ENCODE data around the gene OPTC. TPM values are rescaled to one million over a fixed set of nuclear protein-coding genes. Genes with fewer than 3 reads are reported as not detected.

The OPTC gene
- total RNA-seq, 4 donors from 2014 or later = not detected

GRCh38 chr1:203480525-203481084, 13.3 kb upstream of the OPTC start:
- peak overlapping the region; percentile 48 for H3K4me3 ChIP-seq
- H3K27ac ChIP-seq = peak overlapping the region; percentile 59
- WGBS = 10% methylated on average over 3 of the region's 6 CpGs
- no peaks in the 10 kb centered on the region for H3K27me3 ChIP-seq
- H3K4me1 ChIP-seq = peaks cover 30% of the 10 kb centered on the region
- TF ChIP-seq POLR2A (IDR thresholded peaks at IDR 0.05) (no peak), CTCF (IDR thresholded peaks at IDR 0.05) (no peak), POLR2AphosphoS5 (IDR thresholded peaks at IDR 0.05) (no peak), EP300 (IDR thresholded peaks at IDR 0.05) (no peak)
- peak in 1 of 2 donors; percentile 91 for DNase-seq (ENCODE audit: low spot score in 2 of 2)
- H3K9me3 ChIP-seq = no peaks in the 10 kb centered on the region
- H3K36me3 ChIP-seq = no peaks in the 10 kb centered on the region

- Histone ChIP-seq H3K36me3 (no peaks in the 10 kb centered on the region), H3K4me3 (no peak overlapping the region), H3K9me3 (no peaks in the 10 kb centered on the region), H3K27me3 (no peaks in the 10 kb centered on the region), H3K4me1 (peaks cover 27% of the 10 kb centered on the region), H3K27ac (no peak overlapping the region)
- no peak for DNase-seq (ENCODE audit: low spot score in 2 of 2)
- 48% methylated on average over 1 of the region's 1 CpG for WGBS
- TF ChIP-seq EP300 (IDR thresholded peaks at IDR 0.05) (no peak), POLR2AphosphoS5 (IDR thresholded peaks at IDR 0.05) (no peak), CTCF (IDR thresholded peaks at IDR 0.05) (no peak), POLR2A (IDR thresholded peaks at IDR 0.05) (no peak)
Measured at GRCh38 chr1:203481196-203481595, 12.8 kb upstream of the OPTC start.

- Histone ChIP-seq H3K4me3 (peak overlapping the region; percentile 32), H3K9me3 (no peaks in the 10 kb centered on the region), H3K4me1 (peaks cover 20% of the 10 kb centered on the region), H3K27ac (peak overlapping the region; percentile 57), H3K36me3 (no peaks in the 10 kb centered on the region), H3K27me3 (no peaks in the 10 kb centered on the region)
- 84% methylated on average over 25 of the region's 28 CpGs for WGBS
- DNase-seq (ENCODE audit: low spot score in 2 of 2) = no peak
- no peak for TF ChIP-seq POLR2A (IDR thresholded peaks at IDR 0.05)
- no peak for TF ChIP-seq CTCF (IDR thresholded peaks at IDR 0.05)
- TF ChIP-seq POLR2AphosphoS5 (IDR thresholded peaks at IDR 0.05) = no peak
- no peak for TF ChIP-seq EP300 (IDR thresholded peaks at IDR 0.05)
Measured at GRCh38 chr1:203486618-203487370, 7.2 kb upstream of the OPTC start.

- TF ChIP-seq POLR2AphosphoS5 (IDR thresholded peaks at IDR 0.05) (no peak), POLR2A (IDR thresholded peaks at IDR 0.05) (no peak), CTCF (IDR thresholded peaks at IDR 0.05) (no peak)
- 72% methylated on average over 7 of the region's 7 CpGs for WGBS
- no peak overlapping the region for H3K27ac ChIP-seq
Measured at GRCh38 chr1:203488539-203488938, 5.4 kb upstream of the OPTC start.

GRCh38 chr1:203490607-203491006, 3.3 kb upstream of the OPTC start:
- no peak overlapping the region for H3K27ac ChIP-seq
- DNase-seq (ENCODE audit: low spot score in 2 of 2) = no peak
- 96% methylated on average over 9 of the region's 9 CpGs for WGBS
- TF ChIP-seq CTCF (IDR thresholded peaks at IDR 0.05) (no peak), POLR2AphosphoS5 (IDR thresholded peaks at IDR 0.05) (no peak), EP300 (IDR thresholded peaks at IDR 0.05) (no peak), POLR2A (IDR thresholded peaks at IDR 0.05) (no peak)
- no peaks in the 10 kb centered on the region for H3K36me3 ChIP-seq
- no peak overlapping the region for H3K4me3 ChIP-seq
- no peaks in the 10 kb centered on the region for H3K9me3 ChIP-seq
- no peaks in the 10 kb centered on the region for H3K27me3 ChIP-seq
- peaks cover 19% of the 10 kb centered on the region for H3K4me1 ChIP-seq

More at GRCh38 chr1:203488539-203488938, 5.4 kb upstream of the OPTC start:
- no peaks in the 10 kb centered on the region for H3K9me3 ChIP-seq
- H3K4me1 ChIP-seq = peaks cover 19% of the 10 kb centered on the region
- H3K4me3 ChIP-seq = no peak overlapping the region
- no peaks in the 10 kb centered on the region for H3K27me3 ChIP-seq
- DNase-seq (ENCODE audit: low spot score in 2 of 2) = no peak
- H3K36me3 ChIP-seq = no peaks in the 10 kb centered on the region

All from suprapubic skin (tissue), 4 donors.